Frontal cortex (tissue), 4 donors: ENCODE data around the gene LPGAT1. TPM values are rescaled to one million over a fixed set of nuclear protein-coding genes. Genes with fewer than 3 reads are reported as not detected.
"Not testable (repeated sequence)": the region's sequence is repeated elsewhere in the genome, so short reads cannot be mapped to it uniquely, and the experiment has no call there.

Experiments
- DNase-seq, 2 donors: peaks; one replicate each; pipeline ENCODE4 v3.0.0; 2012; ENCODE audit warnings: low spot score in 2 of 2
- FAIRE-seq: peaks from 2 replicates; lab custom pipeline; 2012; peaks lifted over from hg19 to GRCh38; lab: Jason Lieb, UNC
- total RNA-seq: library from RNA; depleted of rRNA; stranded (reverse); fragments of >200 nt; gene quantifications from one replicate; pipeline ENCODE4 v1.2.3, GENCODE V29; 2014
- donor health status: control.
- donor health status: control.
- donor health status: control.

The LPGAT1 gene
- total RNA-seq, 1 donor from 2014 or later: 101 TPM

GRCh38 chr1:211737115-211738035 is 93.2 kb downstream of the LPGAT1 start:
- DNase-seq (no peak), FAIRE-seq (no peak)

GRCh38 chr1:211736351-211736915 is 94.1 kb downstream of the LPGAT1 start:
- DNase-seq: peak in 1 of 2 donors; percentile 28
- no peak for FAIRE-seq

- FAIRE-seq (no peak), DNase-seq (peak; percentile 12 to 41)
Observed at GRCh38 chr1:211735208-211736170, 95.1 kb downstream of the LPGAT1 start.

GRCh38 chr1:211734791-211735190 is 95.8 kb downstream of the LPGAT1 start:
- FAIRE-seq: no peak
- no peak for DNase-seq

GRCh38 chr1:211734359-211734758 is 96.2 kb downstream of the LPGAT1 start:
- FAIRE-seq: no peak

GRCh38 chr1:211732293-211732980 is 98.1 kb downstream of the LPGAT1 start:
- FAIRE-seq: no peak
- no peak for DNase-seq

More at GRCh38 chr1:211734359-211734758, 96.2 kb downstream of the LPGAT1 start:
- DNase-seq: no peak

GRCh38 chr1:211731456-211732292 is 98.9 kb downstream of the LPGAT1 start:
- FAIRE-seq: no peak
- no peak for DNase-seq

GRCh38 chr1:211730347-211730746 is 100.2 kb downstream of the LPGAT1 start:
- no peak for FAIRE-seq

GRCh38 chr1:211729238-211729637 is 101.3 kb downstream of the LPGAT1 start:
- FAIRE-seq (no peak), DNase-seq (no peak)

More at GRCh38 chr1:211730347-211730746, 100.2 kb downstream of the LPGAT1 start:
- DNase-seq: no peak

GRCh38 chr1:211726467-211726995 is 104.0 kb downstream of the LPGAT1 start:
- no peak for FAIRE-seq
- no peak for DNase-seq

GRCh38 chr1:211724687-211725196 is 105.8 kb downstream of the LPGAT1 start:
- no peak for FAIRE-seq
- DNase-seq: no peak

GRCh38 chr1:211723273-211723672 is 107.3 kb downstream of the LPGAT1 start:
- DNase-seq (no peak), FAIRE-seq (no peak)

- no peak for FAIRE-seq
- DNase-seq: no peak
Observed at GRCh38 chr1:211722277-211723175, 108.0 kb downstream of the LPGAT1 start.

- not testable (repeated sequence) for DNase-seq, FAIRE-seq
Observed at GRCh38 chr1:211716555-211716954, 114.0 kb downstream of the LPGAT1 start.

- FAIRE-seq (no peak), DNase-seq (no peak)
Observed at GRCh38 chr1:211715971-211716370, 114.6 kb downstream of the LPGAT1 start.

GRCh38 chr1:211714154-211714553 is 116.4 kb downstream of the LPGAT1 start:
- FAIRE-seq: no peak
- DNase-seq: no peak

- FAIRE-seq (no peak), DNase-seq (no peak)
Observed at GRCh38 chr1:211713231-211713630, 117.3 kb downstream of the LPGAT1 start.
